CD4-positive, alpha-beta T cell treated with Interferon gamma for 1 hour (primary cell): ENCODE results near the gene NEMP1.
"Not testable (repeated sequence)": the region's sequence is repeated elsewhere in the genome, so short reads cannot be mapped to it uniquely, and the experiment has no call there.

ENCODE experiments used
- DNase-seq: peaks from one replicate; pipeline ENCODE4 v3.0.0-alpha.2; 2020

NEMP1 gene

GRCh38 chr12:57053146-57053545, 25.4 kb downstream of the NEMP1 start:
- DNase-seq = not testable (repeated sequence)

- no peak for DNase-seq
Measured at GRCh38 chr12:57051011-57051410, 27.6 kb downstream of the NEMP1 start.

- no peak for DNase-seq
Measured at GRCh38 chr12:57049890-57050289, 28.7 kb downstream of the NEMP1 start, which contains the start of gene MYO1A. Gene MYO1A (minus strand): TSS chr12:57050129. CDS start chr12:57048323, 1,806 bp downstream.

- DNase-seq = no peak
Measured at GRCh38 chr12:57049119-57049446, 29.5 kb downstream of the NEMP1 start.

GRCh38 chr12:57048423-57049118, 30.0 kb downstream of the NEMP1 start:
- no peak for DNase-seq

- DNase-seq = no peak
Measured at GRCh38 chr12:57047981-57048380, 30.6 kb downstream of the NEMP1 start.

- DNase-seq = peak; percentile 40
Measured at GRCh38 chr12:57046947-57047890, 31.4 kb downstream of the NEMP1 start.

- DNase-seq = no peak
Measured at GRCh38 chr12:57046086-57046791, 32.4 kb downstream of the NEMP1 start.

GRCh38 chr12:57044889-57045288, 33.7 kb downstream of the NEMP1 start:
- no peak for DNase-seq

- DNase-seq = no peak
Measured at GRCh38 chr12:57044468-57044867, 34.1 kb downstream of the NEMP1 start.

GRCh38 chr12:57042695-57043094, 35.9 kb downstream of the NEMP1 start:
- no peak for DNase-seq

- no peak for DNase-seq
Measured at GRCh38 chr12:57040750-57041149, 37.8 kb downstream of the NEMP1 start.

- DNase-seq = no peak
Measured at GRCh38 chr12:57040211-57040610, 38.4 kb downstream of the NEMP1 start.

- no peak for DNase-seq
Measured at GRCh38 chr12:57039016-57039798, 39.4 kb downstream of the NEMP1 start.

- DNase-seq = no peak
Measured at GRCh38 chr12:57037264-57037663, 41.3 kb downstream of the NEMP1 start.

- no peak for DNase-seq
Measured at GRCh38 chr12:57033431-57033830, 45.2 kb downstream of the NEMP1 start.

GRCh38 chr12:57031789-57032188, 46.8 kb downstream of the NEMP1 start:
- no peak for DNase-seq

GRCh38 chr12:57031138-57031725, 47.4 kb downstream of the NEMP1 start:
- DNase-seq = peak; percentile 7

GRCh38 chr12:57029457-57029856, 49.1 kb downstream of the NEMP1 start:
- no peak for DNase-seq

- DNase-seq = no peak
Measured at GRCh38 chr12:57027805-57028153, 50.8 kb downstream of the NEMP1 start.

GRCh38 chr12:57027011-57027804, 51.4 kb downstream of the NEMP1 start:
- DNase-seq = no peak
